GM12865 (cell line): Measurements from ENCODE around the gene LDAF1.

Experiments used
- DNase-seq: peaks from one replicate; pipeline ENCODE4 v3.0.0; 2010; ENCODE audit warnings: low read depth
- H3K4me3 ChIP-seq: 2 replicates; pipeline ENCODE4 v1.5.1; 2011; ENCODE audit warnings: mild to moderate bottlenecking, low read depth, low read length, control low read depth
- TF ChIP-seq, protein P1 (sequence below): IDR thresholded peaks from 2 replicates; pipeline ENCODE4 v1.5.1; 2011; ENCODE audit warnings: low read length, control low read depth, low read depth, inconsistent platforms; ENCODE audit not compliant: insufficient read depth; ENCODE audit errors: missing control alignments

The LDAF1 gene

DNA sequence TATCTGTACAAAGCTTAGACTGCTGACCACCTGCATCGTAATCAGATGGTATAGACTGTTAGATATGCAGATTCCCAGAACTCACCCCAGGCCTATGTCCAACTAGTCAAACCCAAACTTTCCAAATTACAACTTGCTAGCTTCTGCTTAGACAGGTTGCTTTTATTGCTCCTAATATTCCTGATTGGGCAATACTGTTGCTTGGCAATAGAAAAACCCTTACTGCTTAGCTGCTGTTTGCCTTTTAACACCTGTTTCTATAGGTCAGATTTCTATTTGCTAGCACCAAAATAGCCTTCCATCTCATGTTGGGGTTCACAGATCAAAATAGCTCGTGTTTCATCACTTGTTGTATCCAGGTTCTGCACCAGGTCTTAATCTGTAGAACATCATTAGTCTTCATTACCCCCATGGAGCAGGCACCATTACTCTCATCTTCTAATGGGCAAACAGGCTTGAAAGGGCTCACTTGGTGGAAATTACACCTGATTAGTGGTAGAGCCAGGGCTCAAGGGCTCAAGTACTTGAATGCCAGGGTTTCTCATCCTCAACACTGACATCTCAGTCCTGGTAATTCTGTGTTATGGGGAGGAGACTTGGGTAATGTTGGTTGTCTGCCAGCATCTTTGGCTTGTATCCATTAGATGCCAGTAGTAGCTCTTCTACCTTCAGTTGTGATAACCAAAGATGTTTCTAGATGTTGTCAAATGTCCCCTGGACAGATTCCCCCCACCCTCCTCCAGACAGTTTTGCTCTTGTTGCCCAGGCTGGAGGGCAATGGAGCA lies 50.2 kb downstream of the LDAF1 start:
- no peak for DNase-seq
- H3K4me3 ChIP-seq: no peak overlapping the region
- TF ChIP-seq, protein P1, sequence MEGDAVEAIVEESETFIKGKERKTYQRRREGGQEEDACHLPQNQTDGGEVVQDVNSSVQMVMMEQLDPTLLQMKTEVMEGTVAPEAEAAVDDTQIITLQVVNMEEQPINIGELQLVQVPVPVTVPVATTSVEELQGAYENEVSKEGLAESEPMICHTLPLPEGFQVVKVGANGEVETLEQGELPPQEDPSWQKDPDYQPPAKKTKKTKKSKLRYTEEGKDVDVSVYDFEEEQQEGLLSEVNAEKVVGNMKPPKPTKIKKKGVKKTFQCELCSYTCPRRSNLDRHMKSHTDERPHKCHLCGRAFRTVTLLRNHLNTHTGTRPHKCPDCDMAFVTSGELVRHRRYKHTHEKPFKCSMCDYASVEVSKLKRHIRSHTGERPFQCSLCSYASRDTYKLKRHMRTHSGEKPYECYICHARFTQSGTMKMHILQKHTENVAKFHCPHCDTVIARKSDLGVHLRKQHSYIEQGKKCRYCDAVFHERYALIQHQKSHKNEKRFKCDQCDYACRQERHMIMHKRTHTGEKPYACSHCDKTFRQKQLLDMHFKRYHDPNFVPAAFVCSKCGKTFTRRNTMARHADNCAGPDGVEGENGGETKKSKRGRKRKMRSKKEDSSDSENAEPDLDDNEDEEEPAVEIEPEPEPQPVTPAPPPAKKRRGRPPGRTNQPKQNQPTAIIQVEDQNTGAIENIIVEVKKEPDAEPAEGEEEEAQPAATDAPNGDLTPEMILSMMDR: no peak

GRCh38 chr16:21211486-21211885 lies 53.0 kb downstream of the LDAF1 start, which contains the start of gene ZP2:
TSS of gene ZP2 (minus strand) at chr16:21211574. CDS start at chr16:21211547, 27 bp downstream.
- no peak within 1 kb of the TSS for H3K4me3 ChIP-seq
- DNase-seq: no peak
- TF ChIP-seq, protein P1: no peak

DNA sequence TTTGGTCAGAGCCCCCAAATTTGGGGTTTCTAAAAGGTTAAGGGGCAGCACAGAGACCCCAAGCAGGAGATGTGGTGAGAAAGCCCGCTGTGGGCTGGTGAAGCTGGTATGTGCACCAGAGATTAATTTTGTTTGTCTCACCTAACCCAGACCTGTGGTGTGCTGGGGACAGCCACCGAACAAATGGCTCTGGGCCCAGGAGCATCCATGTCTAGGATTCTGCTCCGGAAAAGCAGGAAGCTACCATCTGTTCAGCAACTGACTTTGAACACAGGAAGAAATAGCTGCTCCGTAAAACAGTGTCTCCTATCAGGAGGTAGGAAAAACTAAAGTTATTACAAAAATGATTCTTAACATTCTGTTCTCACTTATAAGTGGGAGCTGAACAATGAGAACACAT lies 55.6 kb downstream of the LDAF1 start:
- no peak overlapping the region for H3K4me3 ChIP-seq
- DNase-seq: no peak
- TF ChIP-seq, protein P1: no peak

GRCh38 chr16:21217121-21217520 lies 58.6 kb downstream of the LDAF1 start:
- TF ChIP-seq, protein P1: no peak
- no peak for DNase-seq
- no peak overlapping the region for H3K4me3 ChIP-seq

DNA sequence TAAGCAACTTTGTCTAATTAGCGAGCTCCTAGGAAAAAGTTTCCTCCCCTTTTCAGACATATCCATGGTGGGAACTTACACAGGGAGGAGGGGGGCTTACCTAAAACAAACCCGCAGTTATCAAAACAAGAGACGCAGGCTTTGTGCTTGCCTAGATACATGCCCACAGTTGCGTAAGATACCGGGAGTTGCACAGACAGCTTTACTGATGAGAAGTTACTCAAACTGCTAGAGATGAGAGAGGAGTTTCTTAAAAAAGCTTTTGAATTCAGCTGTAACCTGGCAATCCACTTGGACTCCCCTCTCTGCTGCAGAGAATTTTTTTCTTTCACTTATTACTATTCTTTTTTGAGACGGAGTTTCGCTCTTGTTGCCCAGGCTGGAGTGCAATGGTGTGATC lies 59.7 kb downstream of the LDAF1 start:
- DNase-seq: no peak
- H3K4me3 ChIP-seq: no peak overlapping the region
- TF ChIP-seq, protein P1: no peak

DNA sequence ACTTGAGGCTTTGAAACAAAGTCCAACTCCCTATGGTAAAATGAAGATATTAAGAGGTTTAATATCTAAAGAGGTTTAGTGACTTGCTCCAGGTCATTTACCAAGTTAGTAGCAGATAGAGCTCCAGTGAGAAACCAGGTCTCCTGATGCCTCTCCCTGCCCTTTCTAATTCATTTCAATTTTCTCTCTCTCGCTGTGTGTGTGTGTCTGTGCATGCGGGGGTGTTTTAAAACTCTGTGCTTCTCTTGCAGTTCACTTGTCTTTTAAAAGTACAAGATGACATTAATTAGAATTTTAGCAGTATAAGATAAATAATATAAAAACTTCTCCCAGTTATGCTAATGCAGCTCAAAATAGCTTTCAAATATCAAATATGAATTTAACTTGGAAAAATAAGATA lies 61.1 kb downstream of the LDAF1 start:
- DNase-seq: no peak
- TF ChIP-seq, protein P1: no peak

More for the DNA sequence above, 61.1 kb downstream of the LDAF1 start:
- H3K4me3 ChIP-seq: no peak overlapping the region
